HepG2 (cell line): Measurements from ENCODE around the gene OTULINL. TPM values are rescaled to one million over a fixed set of nuclear protein-coding genes. Genes with fewer than 3 reads are reported as not detected.

Experiments
- ATAC-seq: fragments of 200-7000 bp; cut with Tn5 transposase; 3 replicates; pipeline ENCODE4 v1.9.1; 2020; ENCODE audit warnings: mild to moderate bottlenecking, moderate library complexity
- BruUV-seq: library from RNA; stranded (reverse); fragments of 400-500 nt; replicated peaks from 2 replicates; lab custom pipeline; 2021; lab: Mats Ljungman, UMichigan
- CTCF ChIA-PET: fragments of 300-600 bp; formaldehyde crosslinking; extraction: SDS; loops from one replicate; lab custom pipeline; 2021; ENCODE audit warnings: low total read pairs, inconsistent platforms, low intra/inter-chr PET ratio; lab: Yijun Ruan, JAX
- POLR2A ChIA-PET: fragments of 350-600 bp; sonication (Branson Sonifier 250); formaldehyde crosslinking; loops from one replicate; lab custom pipeline; 2020; ENCODE audit warnings: antibody characterized with exemption, inconsistent platforms; lab: Yijun Ruan, JAX
- DNase-seq: peaks from one replicate; pipeline ENCODE4 v3.0.0-alpha.2; 2015; ENCODE audit warnings: low spot score
- FAIRE-seq: peaks from 3 replicates; lab custom pipeline; 2011; peaks lifted over from hg19 to GRCh38; lab: Jason Lieb, UNC
- H2AFZ ChIP-seq: one replicate; pipeline ENCODE4 v1.6.1; 2011; ENCODE audit warnings: low read length, inconsistent platforms
- H3K27ac ChIP-seq: fragments of 300-600 bp; 3 replicates; pipeline ENCODE4 v1.8.0; 2011; ENCODE audit warnings: mixed run types, mild to moderate bottlenecking, mixed read lengths, low read length, inconsistent platforms; ENCODE audit not compliant: insufficient read depth; ENCODE audit errors: extremely low read length
- H3K27me3 ChIP-seq, 2 experiments: fragments of 200-600 bp in 1 of 2; 2 replicates in 1 of 2; 3 replicates in 1 of 2; pipeline versions ENCODE4 v1.6.0 to v1.8.0; 2011; ENCODE audit warnings: low read length in 2 of 2, mild to moderate bottlenecking in 2 of 2, moderate library complexity in 2 of 2, inconsistent platforms in 1 of 2; ENCODE audit not compliant: insufficient read depth in 2 of 2, control insufficient read depth in 1 of 2
- H3K36me3 ChIP-seq, 2 experiments: fragments of 200-600 bp in 1 of 2; replicated peaks in 1 of 2; 2 replicates in 1 of 2; 3 replicates in 1 of 2; pipeline versions ENCODE4 v1.5.1 to v1.8.0; 2011; ENCODE audit warnings: low read length in 2 of 2, inconsistent platforms in 1 of 2; ENCODE audit not compliant: insufficient read depth in 2 of 2, control insufficient read depth in 1 of 2
- H3K4me1 ChIP-seq: 2 replicates; pipeline ENCODE4 v1.5.1; 2012; ENCODE audit warnings: low read length, inconsistent platforms; ENCODE audit not compliant: insufficient read depth
- H3K4me2 ChIP-seq: 2 replicates; pipeline ENCODE4 v1.6.0; 2011; ENCODE audit warnings: low read depth, low read length, inconsistent platforms
- H3K4me3 ChIP-seq, 3 experiments: fragments of 200-600 bp in 1 of 3; sonication (generic), shearing (Covaris generic) in 1 of 3; replicated peaks in 1 of 3; 2 replicates each; pipeline ENCODE4 v1.5.1; 2011 to 2016; ENCODE audit warnings: low read length in 3 of 3, inconsistent platforms in 2 of 3, low read depth in 2 of 3, mild to moderate bottlenecking in 2 of 3, control low read depth in 1 of 3, mixed read lengths in 1 of 3; ENCODE audit not compliant: insufficient read depth in 1 of 3
- H3K79me2 ChIP-seq: one replicate; pipeline ENCODE4 v1.6.1; 2011; ENCODE audit warnings: low read length, inconsistent platforms; ENCODE audit not compliant: insufficient read depth
- H3K9ac ChIP-seq: 2 replicates; pipeline ENCODE4 v1.6.0; 2011; ENCODE audit warnings: mild to moderate bottlenecking, low read depth, low read length, inconsistent platforms; ENCODE audit not compliant: insufficient read depth
- H3K9me3 ChIP-seq: 2 replicates; pipeline ENCODE4 v1.5.1; 2012; ENCODE audit warnings: mild to moderate bottlenecking, low read length
- H4K20me1 ChIP-seq: 2 replicates; pipeline ENCODE4 v1.6.0; 2011; ENCODE audit warnings: inconsistent platforms, mild to moderate bottlenecking, low read length, moderate library complexity; ENCODE audit not compliant: insufficient read depth
- ISX ChIP-seq: sonication (generic); formaldehyde crosslinking; conservative IDR thresholded peaks from 2 replicates; pipeline ENCODE4 v1.5.0; 2020; ENCODE audit warnings: missing genetic modification reagents
- KDM3A ChIP-seq: IDR thresholded peaks from 2 replicates; pipeline ENCODE4 v1.6.1; 2018; ENCODE audit warnings: low read depth, missing compliant biosample characterization
- KMT2B ChIP-seq: IDR thresholded peaks from 2 replicates; pipeline ENCODE4 v1.6.1; 2016; ENCODE audit warnings: missing genetic modification reagents, missing compliant biosample characterization
- PRPF4 ChIP-seq: fragments of 200-400 bp; formaldehyde crosslinking; IDR thresholded peaks from 2 replicates; pipeline ENCODE4 v1.6.1; 2016; ENCODE audit warnings: low read length, low read depth; ENCODE audit not compliant: poor library complexity, severe bottlenecking
- RARG ChIP-seq: sonication (generic); formaldehyde crosslinking; IDR thresholded peaks from 2 replicates; pipeline ENCODE4 v1.4.0; 2020; ENCODE audit warnings: low read depth, mild to moderate bottlenecking, missing genetic modification reagents
- SAFB2 ChIP-seq: sonication (generic); formaldehyde crosslinking; IDR thresholded peaks from 2 replicates; pipeline ENCODE4 v1.5.1; 2020; ENCODE audit warnings: missing genetic modification reagents, low read depth, mild to moderate bottlenecking, borderline replicate concordance
- TAF15 ChIP-seq: fragments of 200-400 bp; formaldehyde crosslinking; IDR thresholded peaks from one replicate; pipeline ENCODE4 v1.6.1; 2018; ENCODE audit warnings: mild to moderate bottlenecking, low read depth, low read length; ENCODE audit not compliant: poor library complexity, severe bottlenecking
- TSC22D2 ChIP-seq: sonication (generic); formaldehyde crosslinking; IDR thresholded peaks from 2 replicates; pipeline ENCODE4 v1.5.1; 2020; ENCODE audit warnings: missing genetic modification reagents, mild to moderate bottlenecking, borderline replicate concordance
- ZBTB21 ChIP-seq: sonication (generic); formaldehyde crosslinking; IDR thresholded peaks from 2 replicates; pipeline ENCODE4 v1.4.0; 2020; ENCODE audit warnings: missing genetic modification reagents
- ZBTB42 ChIP-seq: sonication (generic); formaldehyde crosslinking; IDR thresholded peaks from 2 replicates; pipeline ENCODE4 v1.5.0; 2020; ENCODE audit warnings: mild to moderate bottlenecking, missing genetic modification reagents
- ZFAT ChIP-seq: sonication (generic); formaldehyde crosslinking; conservative IDR thresholded peaks from 2 replicates; pipeline ENCODE4 v1.8.1; 2023; ENCODE audit warnings: missing genetic modification reagents, inconsistent platforms
- ZNF143 ChIP-seq: sonication (generic); formaldehyde crosslinking; IDR thresholded peaks from 2 replicates; pipeline ENCODE4 v1.4.0; 2020; ENCODE audit warnings: missing genetic modification reagents
- ZNF180 ChIP-seq: sonication (generic); formaldehyde crosslinking; IDR thresholded peaks from 2 replicates; pipeline ENCODE4 v1.4.0; 2020; ENCODE audit warnings: low read depth, missing genetic modification reagents, borderline replicate concordance
- ZNF546 ChIP-seq: sonication (generic); formaldehyde crosslinking; conservative IDR thresholded peaks from 2 replicates; pipeline ENCODE4 v1.8.1; 2023; ENCODE audit warnings: mild to moderate bottlenecking, missing genetic modification reagents
- ZNF564 ChIP-seq: sonication (generic); formaldehyde crosslinking; IDR thresholded peaks from 2 replicates; pipeline ENCODE4 v1.8.1; 2023; ENCODE audit warnings: mild to moderate bottlenecking, missing genetic modification reagents
- ZNF746 ChIP-seq: sonication (generic); formaldehyde crosslinking; IDR thresholded peaks from 2 replicates; pipeline ENCODE4 v1.8.0; 2022; ENCODE audit warnings: mild to moderate bottlenecking, missing genetic modification reagents
- ZNF766 ChIP-seq: sonication (generic); formaldehyde crosslinking; IDR thresholded peaks from 2 replicates; pipeline ENCODE4 v1.5.0; 2020; ENCODE audit warnings: missing genetic modification reagents, borderline replicate concordance
- WGBS: methylation state at CpG from one replicate; pipeline ENCODE4 v1.1.6; 2017; ENCODE audit warnings: low lambda C conversion rate; 5-methylcytosine and 5-hydroxymethylcytosine counted together
- in situ Hi-C: cut with HindIII; loops from 2 replicates; pipeline ENCODE4 v1.10.0; 2017; ENCODE audit warnings: low pct_unique_long_range_greater_than_20kb; ENCODE audit not compliant: extremely low pct_ligation_motif_present
- intact Hi-C: fragments of 100-400 bp; cut with micrococcal nuclease; formaldehyde crosslinking; loops from one replicate; pipeline ENCODE4 v1.10.0; 2022; ENCODE audit not compliant: unreplicated experiment
- polyA plus RNA-seq, 8 experiments: library from polyadenylated mRNA; depleted of rRNA in 3 of 8; stranded (reverse) in 7 of 8; unstranded in 1 of 8; fragments of >200 nt; fragmentation: Illumina TruSeq in 4 of 8; extraction: Trizol in 4 of 8; gene quantifications; 2 replicates each; pipeline versions ENCODE4 v1.2.1 to v1.2.3, GENCODE V29; 2011 to 2016; ENCODE audit warnings: low read depth in 4 of 8, missing spikeins in 1 of 8, mixed read lengths in 1 of 8; ENCODE audit not compliant: insufficient read depth in 1 of 8
- total RNA-seq, 5 experiments: library from RNA; depleted of rRNA; stranded (reverse); fragments of >200 nt; fragmentation: Illumina TruSeq; extraction: Trizol; gene quantifications; 2 replicates each; pipeline ENCODE4 v1.2.3, GENCODE V29; 2016; ENCODE audit warnings: low read depth in 1 of 5
- TF ChIP-seq, protein P1 (sequence below): sonication (generic); formaldehyde crosslinking; IDR thresholded peaks from 2 replicates; pipeline ENCODE4 v1.4.0; 2020; ENCODE audit warnings: missing genetic modification reagents
- TF ChIP-seq, protein P2 (sequence below): sonication (generic); formaldehyde crosslinking; IDR thresholded peaks from 2 replicates; pipeline ENCODE4 v1.9.0; 2021; ENCODE audit warnings: missing genetic modification reagents, borderline replicate concordance
- TF ChIP-seq, protein P3 (sequence below): sonication (generic); formaldehyde crosslinking; IDR thresholded peaks from 2 replicates; pipeline ENCODE4 v1.5.1; 2020; ENCODE audit warnings: missing genetic modification reagents, mild to moderate bottlenecking, borderline replicate concordance

OTULINL gene
- total and polyA plus RNA-seq, 2 of the 13 experiments (the other 11 are each of a cell fraction or from before 2014, with no cell fraction given), result 0.04 to 0.40 TPM

DNA sequence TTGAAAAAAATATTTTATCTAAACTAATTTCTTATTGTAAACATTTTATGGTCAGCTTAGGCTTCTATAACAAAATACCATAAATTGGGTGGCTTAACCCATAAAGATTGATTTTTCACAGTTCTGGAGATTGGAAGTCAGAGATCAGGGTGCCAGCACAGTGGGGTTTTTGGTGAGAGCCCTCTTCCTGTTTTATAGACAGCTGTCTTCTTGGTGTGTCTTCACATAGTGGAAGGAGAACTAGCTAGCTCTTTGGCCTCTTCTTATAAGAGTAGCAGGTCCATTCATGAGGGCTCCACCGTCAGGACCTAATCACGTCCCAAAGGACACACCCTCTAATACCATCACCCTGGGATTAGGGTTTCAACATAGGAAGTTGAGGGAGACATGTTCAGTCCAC, 26.6 kb downstream of the OTULINL start (continued):
- TF ChIP-seq, protein P1, sequence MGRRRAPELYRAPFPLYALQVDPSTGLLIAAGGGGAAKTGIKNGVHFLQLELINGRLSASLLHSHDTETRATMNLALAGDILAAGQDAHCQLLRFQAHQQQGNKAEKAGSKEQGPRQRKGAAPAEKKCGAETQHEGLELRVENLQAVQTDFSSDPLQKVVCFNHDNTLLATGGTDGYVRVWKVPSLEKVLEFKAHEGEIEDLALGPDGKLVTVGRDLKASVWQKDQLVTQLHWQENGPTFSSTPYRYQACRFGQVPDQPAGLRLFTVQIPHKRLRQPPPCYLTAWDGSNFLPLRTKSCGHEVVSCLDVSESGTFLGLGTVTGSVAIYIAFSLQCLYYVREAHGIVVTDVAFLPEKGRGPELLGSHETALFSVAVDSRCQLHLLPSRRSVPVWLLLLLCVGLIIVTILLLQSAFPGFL (CRISPR knock-in tag), result no peak
- TF ChIP-seq TAF15, result no peak
- TF ChIP-seq ZNF766, result no peak
- no peak for TF ChIP-seq ZNF180 (CRISPR knock-in tag)
- no peak for TF ChIP-seq ZFAT (CRISPR knock-in tag)
- TF ChIP-seq ZNF546, result no peak
- TF ChIP-seq ISX (CRISPR knock-in tag), result no peak

DNA sequence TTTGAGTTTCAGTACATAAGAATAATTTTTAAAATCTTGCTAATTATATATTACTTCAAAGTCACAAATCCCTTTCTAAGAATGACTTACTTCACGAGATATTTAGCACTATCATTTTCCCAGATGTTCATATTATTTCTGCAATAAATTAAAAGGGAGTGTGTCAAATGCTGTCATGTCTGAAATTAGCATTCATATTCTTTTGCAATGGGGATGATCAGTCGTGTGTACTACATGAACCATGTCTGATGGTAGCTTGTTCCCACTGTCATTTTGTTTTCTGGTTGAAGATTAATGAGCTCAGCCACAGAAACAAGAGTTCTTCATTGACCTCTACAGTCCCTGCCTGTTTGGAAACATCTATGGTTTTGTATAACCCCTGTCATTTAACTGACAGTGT, 30.1 kb downstream of the OTULINL start:
- H3K9ac ChIP-seq, result no peak overlapping the region
- BruUV-seq, result no TSS peak
- H3K9me3 ChIP-seq, result no peaks in the 10 kb centered on the region
- no peak for ATAC-seq
- WGBS, result 29% methylated on average over 2 of the region's 2 CpGs
- no peak overlapping the region for H3K27ac ChIP-seq
- TF ChIP-seq ZNF746 (CRISPR knock-in tag) (no peak), ZNF564 (CRISPR knock-in tag) (no peak), KDM3A (CRISPR knock-in tag) (no peak), RARG (CRISPR knock-in tag) (no peak), ZBTB42 (CRISPR knock-in tag) (no peak), ZBTB21 (CRISPR knock-in tag) (no peak), PRPF4 (no peak), KMT2B (CRISPR knock-in tag) (no peak), SAFB2 (no peak), ZNF143 (no peak), TSC22D2 (CRISPR knock-in tag) (no peak)
- TF ChIP-seq, protein P2, sequence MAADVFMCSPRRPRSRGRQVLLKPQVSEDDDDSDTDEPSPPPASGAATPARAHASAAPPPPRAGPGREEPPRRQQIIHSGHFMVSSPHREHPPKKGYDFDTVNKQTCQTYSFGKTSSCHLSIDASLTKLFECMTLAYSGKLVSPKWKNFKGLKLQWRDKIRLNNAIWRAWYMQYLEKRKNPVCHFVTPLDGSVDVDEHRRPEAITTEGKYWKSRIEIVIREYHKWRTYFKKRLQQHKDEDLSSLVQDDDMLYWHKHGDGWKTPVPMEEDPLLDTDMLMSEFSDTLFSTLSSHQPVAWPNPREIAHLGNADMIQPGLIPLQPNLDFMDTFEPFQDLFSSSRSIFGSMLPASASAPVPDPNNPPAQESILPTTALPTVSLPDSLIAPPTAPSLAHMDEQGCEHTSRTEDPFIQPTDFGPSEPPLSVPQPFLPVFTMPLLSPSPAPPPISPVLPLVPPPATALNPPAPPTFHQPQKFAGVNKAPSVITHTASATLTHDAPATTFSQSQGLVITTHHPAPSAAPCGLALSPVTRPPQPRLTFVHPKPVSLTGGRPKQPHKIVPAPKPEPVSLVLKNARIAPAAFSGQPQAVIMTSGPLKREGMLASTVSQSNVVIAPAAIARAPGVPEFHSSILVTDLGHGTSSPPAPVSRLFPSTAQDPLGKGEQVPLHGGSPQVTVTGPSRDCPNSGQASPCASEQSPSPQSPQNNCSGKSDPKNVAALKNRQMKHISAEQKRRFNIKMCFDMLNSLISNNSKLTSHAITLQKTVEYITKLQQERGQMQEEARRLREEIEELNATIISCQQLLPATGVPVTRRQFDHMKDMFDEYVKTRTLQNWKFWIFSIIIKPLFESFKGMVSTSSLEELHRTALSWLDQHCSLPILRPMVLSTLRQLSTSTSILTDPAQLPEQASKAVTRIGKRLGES (CRISPR knock-in tag), result no peak
- TF ChIP-seq, protein P3, sequence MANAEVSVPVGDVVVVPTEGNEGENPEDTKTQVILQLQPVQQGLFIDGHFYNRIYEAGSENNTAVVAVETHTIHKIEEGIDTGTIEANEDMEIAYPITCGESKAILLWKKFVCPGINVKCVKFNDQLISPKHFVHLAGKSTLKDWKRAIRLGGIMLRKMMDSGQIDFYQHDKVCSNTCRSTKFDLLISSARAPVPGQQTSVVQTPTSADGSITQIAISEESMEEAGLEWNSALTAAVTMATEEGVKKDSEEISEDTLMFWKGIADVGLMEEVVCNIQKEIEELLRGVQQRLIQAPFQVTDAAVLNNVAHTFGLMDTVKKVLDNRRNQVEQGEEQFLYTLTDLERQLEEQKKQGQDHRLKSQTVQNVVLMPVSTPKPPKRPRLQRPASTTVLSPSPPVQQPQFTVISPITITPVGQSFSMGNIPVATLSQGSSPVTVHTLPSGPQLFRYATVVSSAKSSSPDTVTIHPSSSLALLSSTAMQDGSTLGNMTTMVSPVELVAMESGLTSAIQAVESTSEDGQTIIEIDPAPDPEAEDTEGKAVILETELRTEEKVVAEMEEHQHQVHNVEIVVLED (CRISPR knock-in tag), result no peak
- no peak overlapping the region for H3K4me3 ChIP-seq
- ChIA-PET POLR2A (no interaction called here), CTCF (no interaction called here)
- intact Hi-C loops, result no loop called here
- no peak for FAIRE-seq
- no peak overlapping the region for H2AFZ ChIP-seq
- no peak for DNase-seq
- no peaks in the 10 kb centered on the region for H3K79me2 ChIP-seq
- no peaks in the 10 kb centered on the region for H4K20me1 ChIP-seq
- H3K36me3 ChIP-seq, result no peaks in the 10 kb centered on the region
- 0 out of 2 replicates have a peak, but pooled peaks cover 6% of the 10 kb centered on the region for H3K4me1 ChIP-seq
- H3K4me2 ChIP-seq, result no peak overlapping the region
- no peaks in the 10 kb centered on the region for H3K27me3 ChIP-seq
- in situ Hi-C loops, result no loop called here
